Airway epithelial cell (primary cell): ENCODE data around the gene ITSN1. TPM values are rescaled to one million over a fixed set of nuclear protein-coding genes. Genes with fewer than 3 reads are reported as not detected.

ENCODE experiments used
- total RNA-seq: library from RNA; depleted of rRNA; stranded (reverse); fragments of >200 nt; gene quantifications from 2 replicates; pipeline ENCODE4 v1.2.3, GENCODE V29; 2015

The ITSN1 gene
- 15.9 and 17.9 TPM in 2 replicates for total RNA-seq

GRCh38 chr21:33642027-33642895 is at the start of gene ITSN1:
TSS of gene ITSN1 (plus strand) at chr21:33642501. CDS start at chr21:33718829, 76,328 bp downstream.

GRCh38 chr21:33641352-33642026 is 812 bp upstream of the ITSN1 start, which contains the start of gene CRYZL1:
TSS of gene CRYZL1 (minus strand) at chr21:33641741. CDS start at chr21:33631551, 10,190 bp downstream.

GRCh38 chr21:33915368-33916199 is 273.3 kb downstream of the ITSN1 start, which contains the start of gene ATP5PO:
TSS of gene ATP5PO (minus strand) at chr21:33915804. CDS start at chr21:33915763, 41 bp downstream.

Other genes starting within 250 kb of the ITSN1 start
- 57.6 and 72.9 TPM in 2 replicates for gene IFNGR2, start 239.1 kb upstream of the ITSN1 start, total RNA-seq
- gene TMEM50B, start 162.5 kb upstream of the ITSN1 start, total RNA-seq = 18.9 and 21.3 TPM in 2 replicates
- gene DNAJC28, start 150.8 kb upstream of the ITSN1 start, total RNA-seq = 0.42 TPM in 2 replicates
- gene GART, start 100.4 kb upstream of the ITSN1 start, total RNA-seq = 77.6 and 103 TPM in 2 replicates
- gene SON, start 99.5 kb upstream of the ITSN1 start, total RNA-seq = 184 and 484 TPM in 2 replicates
- gene DONSON, start 53.8 kb upstream of the ITSN1 start, total RNA-seq = 17.7 and 19.3 TPM in 2 replicates
- gene CRYZL1, start 760 bp upstream of the ITSN1 start, total RNA-seq = 12.1 and 16.1 TPM in 2 replicates